Fibroblast of lung (primary cell): Measurements from ENCODE around the gene SNAP47. TPM values are rescaled to one million over a fixed set of nuclear protein-coding genes. Genes with fewer than 3 reads are reported as not detected.

ENCODE experiments used
- DNase-seq, 2 donors: peaks; one replicate each; pipeline versions ENCODE4 v3.0.0 to v3.0.0-alpha.2; 2010; ENCODE audit warnings: low read depth in 2 of 2
- H2AFZ ChIP-seq: 2 replicates; pipeline ENCODE4 v1.5.1; 2012; ENCODE audit warnings: low read length, control low read depth, inconsistent platforms
- H3K27ac ChIP-seq: 2 replicates; pipeline ENCODE4 v1.5.1; 2011; ENCODE audit warnings: low read length, control low read depth; ENCODE audit not compliant: insufficient read depth
- H3K27me3 ChIP-seq: 2 replicates; pipeline ENCODE4 v1.5.1; 2011; ENCODE audit warnings: mild to moderate bottlenecking, low read length; ENCODE audit not compliant: control insufficient read depth, insufficient read depth
- H3K36me3 ChIP-seq: 2 replicates; pipeline ENCODE4 v1.5.1; 2011; ENCODE audit warnings: low read length; ENCODE audit not compliant: control insufficient read depth, insufficient read depth
- H3K4me1 ChIP-seq: 2 replicates; pipeline ENCODE4 v1.5.1; 2011; ENCODE audit warnings: low read length; ENCODE audit not compliant: control insufficient read depth, insufficient read depth; ENCODE audit errors: extremely low read depth
- H3K4me2 ChIP-seq: 2 replicates; pipeline ENCODE4 v1.5.1; 2011; ENCODE audit warnings: low read length, control low read depth; ENCODE audit not compliant: insufficient read depth; ENCODE audit errors: extremely low read depth
- H3K4me3 ChIP-seq, 4 experiments: fragments of 200-600 bp in 1 of 4; sonication (generic) in 1 of 4; replicated peaks in 1 of 4; 2 replicates each; pipeline ENCODE4 v1.5.1; 2011 to 2016; ENCODE audit warnings: low read length in 4 of 4, low read depth in 3 of 4, mild to moderate bottlenecking in 3 of 4, control low read depth in 2 of 4, inconsistent platforms in 1 of 4, mixed read lengths in 1 of 4; ENCODE audit not compliant: insufficient read depth in 1 of 4; ENCODE audit errors: control extremely low read depth in 1 of 4
- H3K79me2 ChIP-seq: 2 replicates; pipeline ENCODE4 v1.5.1; 2012; ENCODE audit warnings: mild to moderate bottlenecking, low read length, inconsistent platforms; ENCODE audit not compliant: control insufficient read depth, insufficient read depth
- H3K9ac ChIP-seq: 2 replicates; pipeline ENCODE4 v1.5.1; 2011; ENCODE audit warnings: mild to moderate bottlenecking, low read length, control low read depth; ENCODE audit not compliant: insufficient read depth
- H3K9me3 ChIP-seq: 2 replicates; pipeline ENCODE4 v1.5.1; 2012; ENCODE audit warnings: low read depth, low read length; ENCODE audit not compliant: control insufficient read depth, insufficient read depth
- H4K20me1 ChIP-seq: 2 replicates; pipeline ENCODE4 v1.5.1; 2011; ENCODE audit warnings: low read length; ENCODE audit not compliant: control insufficient read depth, insufficient read depth; ENCODE audit errors: extremely low read depth
- EZH2 ChIP-seq: IDR thresholded peaks from 2 replicates; pipeline ENCODE4 v1.5.1; 2012; ENCODE audit warnings: low read length, control low read depth, mild to moderate bottlenecking; ENCODE audit errors: missing control alignments
- polyA plus RNA-seq, 2 donors: library from polyadenylated mRNA; depleted of rRNA in 1 of 2; stranded (reverse) in 1 of 2; unstranded in 1 of 2; fragments of >200 nt; gene quantifications; 2 replicates each; pipeline ENCODE4 v1.2.1, GENCODE V29; 2011 to 2012; ENCODE audit warnings: missing spikeins in 1 of 2
- total RNA-seq: library from RNA; depleted of rRNA; stranded (reverse); fragments of >200 nt; gene quantifications from 2 replicates; pipeline ENCODE4 v1.2.1, GENCODE V29; 2014
- TF ChIP-seq, protein P1 (sequence below), 2 donors: IDR thresholded peaks in 1 of 2; conservative IDR thresholded peaks in 1 of 2; 1 replicate in 1 of 2; 2 replicates in 1 of 2; pipeline ENCODE4 v1.5.1; 2011 to 2012; ENCODE audit warnings: low read length in 2 of 2, control low read depth in 1 of 2, inconsistent platforms in 1 of 2, low read depth in 1 of 2, mild to moderate bottlenecking in 1 of 2

SNAP47 gene
- total and polyA plus RNA-seq, 2 donors (not counting 1 experiment from before 2014, with no cell fraction given), result 32.4 to 66.9 TPM

DNA sequence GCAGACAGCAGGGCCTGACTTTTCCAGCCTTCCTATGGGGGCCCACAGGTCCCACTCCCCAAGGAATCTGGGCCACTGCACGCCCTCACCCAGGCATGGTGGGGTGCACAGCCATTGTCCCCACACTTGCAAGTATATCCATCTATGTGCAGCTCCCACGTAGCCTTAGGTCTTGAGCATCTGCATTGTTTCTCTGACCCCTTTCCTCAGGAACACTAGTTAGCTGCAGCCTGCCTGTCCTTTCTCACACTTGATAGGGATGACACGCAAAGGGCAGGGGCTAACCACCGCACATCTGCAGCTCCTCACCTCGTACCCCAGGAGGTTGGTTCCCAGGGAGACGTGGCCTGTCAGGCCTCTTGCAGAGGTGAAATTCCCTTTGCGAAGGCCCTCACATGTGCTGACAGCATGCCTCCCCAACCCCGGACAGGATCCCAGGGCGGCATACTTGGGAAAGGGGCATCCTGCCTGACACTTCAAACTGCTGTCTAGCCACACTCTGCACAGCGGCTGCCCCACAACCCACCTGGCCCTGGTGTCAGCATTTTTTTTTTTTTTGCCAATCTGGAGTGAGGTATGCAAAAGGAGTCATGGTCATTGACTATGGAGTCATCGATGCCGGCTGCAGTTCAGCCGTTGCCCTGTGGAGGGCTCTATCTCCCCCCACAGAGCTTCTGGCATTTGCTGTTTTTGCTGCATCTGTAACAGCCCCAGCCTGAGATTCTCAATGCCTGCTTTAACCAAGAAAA, 5.2 kb upstream of the SNAP47 start:
- H3K4me1 ChIP-seq, result no peaks in the 10 kb centered on the region
- peak; percentile 54 to 65 for DNase-seq
- no peak overlapping the region for H3K27ac ChIP-seq
- TF ChIP-seq EZH2, result no peak
- TF ChIP-seq, protein P1, sequence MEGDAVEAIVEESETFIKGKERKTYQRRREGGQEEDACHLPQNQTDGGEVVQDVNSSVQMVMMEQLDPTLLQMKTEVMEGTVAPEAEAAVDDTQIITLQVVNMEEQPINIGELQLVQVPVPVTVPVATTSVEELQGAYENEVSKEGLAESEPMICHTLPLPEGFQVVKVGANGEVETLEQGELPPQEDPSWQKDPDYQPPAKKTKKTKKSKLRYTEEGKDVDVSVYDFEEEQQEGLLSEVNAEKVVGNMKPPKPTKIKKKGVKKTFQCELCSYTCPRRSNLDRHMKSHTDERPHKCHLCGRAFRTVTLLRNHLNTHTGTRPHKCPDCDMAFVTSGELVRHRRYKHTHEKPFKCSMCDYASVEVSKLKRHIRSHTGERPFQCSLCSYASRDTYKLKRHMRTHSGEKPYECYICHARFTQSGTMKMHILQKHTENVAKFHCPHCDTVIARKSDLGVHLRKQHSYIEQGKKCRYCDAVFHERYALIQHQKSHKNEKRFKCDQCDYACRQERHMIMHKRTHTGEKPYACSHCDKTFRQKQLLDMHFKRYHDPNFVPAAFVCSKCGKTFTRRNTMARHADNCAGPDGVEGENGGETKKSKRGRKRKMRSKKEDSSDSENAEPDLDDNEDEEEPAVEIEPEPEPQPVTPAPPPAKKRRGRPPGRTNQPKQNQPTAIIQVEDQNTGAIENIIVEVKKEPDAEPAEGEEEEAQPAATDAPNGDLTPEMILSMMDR (conservative IDR thresholded peaks at IDR 0.05 in 1 of 2, IDR thresholded peaks at IDR 0.05 in 1 of 2; ENCODE audit: low read depth in 1 of 2, low read length in 2 of 2), result peak; percentile 89
- H3K9ac ChIP-seq, result no peak overlapping the region
- H3K9me3 ChIP-seq, result no peaks in the 10 kb centered on the region
- no peak overlapping the region for H3K4me2 ChIP-seq
- H2AFZ ChIP-seq, result no peak overlapping the region
- peaks cover 18% of the 10 kb centered on the region for H3K79me2 ChIP-seq
- H4K20me1 ChIP-seq, result no peaks in the 10 kb centered on the region
- no peaks in the 10 kb centered on the region for H3K27me3 ChIP-seq
- peaks cover 6% of the 10 kb centered on the region for H3K36me3 ChIP-seq
- H3K4me3 ChIP-seq, result no peak overlapping the region

DNA sequence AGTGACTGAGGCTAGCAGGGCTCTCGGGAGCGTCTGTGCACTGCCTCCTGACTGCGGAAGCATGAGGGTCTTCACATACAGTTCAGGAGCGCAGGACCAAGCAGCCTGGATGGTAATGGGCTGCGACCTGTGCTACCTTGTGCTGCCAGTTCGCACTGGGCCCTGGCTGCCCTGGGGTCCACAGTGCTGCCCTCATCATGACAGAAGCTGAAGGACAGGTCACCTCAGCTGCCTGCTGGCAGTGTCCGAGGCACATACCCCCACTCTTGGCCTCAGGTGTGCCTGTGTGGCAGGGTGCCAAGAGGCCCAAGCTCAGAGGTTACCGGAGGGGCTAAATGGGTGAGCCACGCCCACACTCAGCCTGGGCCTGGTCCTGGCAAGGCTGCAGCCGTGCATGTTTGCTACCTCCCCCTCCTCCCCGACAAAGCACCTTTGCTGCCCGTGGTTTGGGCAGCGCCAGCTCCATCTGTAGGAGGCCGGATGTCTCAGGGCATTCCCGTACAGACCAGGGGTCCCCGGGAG, 4.5 kb upstream of the SNAP47 start:
- H4K20me1 ChIP-seq, result no peaks in the 10 kb centered on the region
- no peak overlapping the region for H3K27ac ChIP-seq
- no peak for TF ChIP-seq EZH2
- no peak overlapping the region for H2AFZ ChIP-seq
- no peaks in the 10 kb centered on the region for H3K4me1 ChIP-seq
- H3K27me3 ChIP-seq, result no peaks in the 10 kb centered on the region
- no peak for DNase-seq
- peaks cover 20% of the 10 kb centered on the region for H3K79me2 ChIP-seq
- no peaks in the 10 kb centered on the region for H3K9me3 ChIP-seq
- no peak overlapping the region for H3K4me3 ChIP-seq
- H3K4me2 ChIP-seq, result no peak overlapping the region
- no peak overlapping the region for H3K9ac ChIP-seq
- peaks cover 6% of the 10 kb centered on the region for H3K36me3 ChIP-seq

DNA sequence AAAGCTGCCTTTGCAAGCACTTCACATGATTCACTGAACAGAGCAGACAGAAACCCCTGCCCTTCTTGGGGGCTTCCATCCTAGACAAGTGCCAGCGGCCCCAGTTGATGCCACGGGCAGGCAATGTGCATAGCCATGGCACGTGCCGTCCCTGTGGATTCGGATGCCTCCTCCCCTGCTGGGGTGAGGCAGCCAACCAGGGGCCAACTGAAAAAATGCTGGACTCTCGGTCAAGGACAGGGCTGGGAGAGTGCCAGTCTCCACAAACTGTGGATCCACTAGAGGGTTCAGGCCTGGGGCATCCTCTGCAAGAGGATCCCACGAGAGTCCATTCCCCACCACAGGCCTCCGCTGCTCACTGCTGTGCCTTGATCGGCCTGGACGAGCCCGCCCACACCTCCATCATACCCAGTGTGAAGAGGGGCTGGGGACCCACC, 4.0 kb upstream of the SNAP47 start:
- H3K9ac ChIP-seq, result no peak overlapping the region
- no peak for TF ChIP-seq EZH2
- TF ChIP-seq, protein P1 (conservative IDR thresholded peaks at IDR 0.05 in 1 of 2, IDR thresholded peaks at IDR 0.05 in 1 of 2; ENCODE audit: low read depth in 1 of 2, low read length in 2 of 2), result no peak

More for the DNA sequence above, 4.0 kb upstream of the SNAP47 start:
- Histone ChIP-seq H3K9me3 (no peaks in the 10 kb centered on the region), H3K36me3 (peaks cover 6% of the 10 kb centered on the region), H3K4me1 (peaks cover 4% of the 10 kb centered on the region), H3K27me3 (no peaks in the 10 kb centered on the region), H3K4me2 (no peak overlapping the region), H2AFZ (no peak overlapping the region), H3K27ac (no peak overlapping the region), H3K4me3 (no peak overlapping the region), H4K20me1 (no peaks in the 10 kb centered on the region), H3K79me2 (peaks cover 26% of the 10 kb centered on the region)
- DNase-seq, result no peak
